Upper lobe of left lung (tissue), 4 donors: ENCODE measurements around the gene BEGAIN.

ENCODE experiments used
- CTCF ChIP-seq, 6 experiments: fragments of 450-650 bp in 4 of 6; fragments of 200-600 bp in 2 of 6; sonication (generic) in 2 of 6; IDR thresholded peaks; one replicate each; pipeline ENCODE4 v1.5.1; 2016 to 2019; ENCODE audit warnings: antibody characterized with exemption in 6 of 6
- EP300 ChIP-seq, 4 donors: sonication (generic); formaldehyde crosslinking; IDR thresholded peaks; one replicate each; pipeline ENCODE4 v1.5.1; 2017; ENCODE audit warnings: antibody characterized with exemption in 4 of 4, control low read depth in 2 of 4
- POLR2A ChIP-seq, 4 donors: fragments of 450-650 bp; IDR thresholded peaks; one replicate each; pipeline ENCODE4 v1.5.1; 2016 to 2017; ENCODE audit warnings: antibody characterized with exemption in 4 of 4, mild to moderate bottlenecking in 2 of 4
- POLR2AphosphoS5 ChIP-seq, 2 donors: sonication (generic); formaldehyde crosslinking; IDR thresholded peaks; one replicate each; pipeline ENCODE4 v1.5.1; 2017; ENCODE audit warnings: antibody characterized with exemption in 2 of 2

- no peak for TF ChIP-seq POLR2AphosphoS5 (IDR thresholded peaks at IDR 0.05)
- TF ChIP-seq CTCF (IDR thresholded peaks at IDR 0.05), result no peak
- TF ChIP-seq POLR2A (IDR thresholded peaks at IDR 0.05), result no peak
- TF ChIP-seq EP300 (IDR thresholded peaks at IDR 0.05), result no peak
Measured at GRCh38 chr14:100560471-100560870, 26.7 kb downstream of the BEGAIN start.
